Stomach (tissue), 4 donors: Measurements from ENCODE around the gene RO60.

Source experiments
- EP300 ChIP-seq: sonication (generic); formaldehyde crosslinking; IDR thresholded peaks from one replicate; pipeline ENCODE4 v1.6.1; 2017; ENCODE audit warnings: antibody characterized with exemption
- POLR2A ChIP-seq, 4 donors: fragments of 450-650 bp; IDR thresholded peaks; one replicate each; pipeline ENCODE4 v1.6.1; 2016; ENCODE audit warnings: antibody characterized with exemption in 4 of 4, control low read depth in 2 of 4, mild to moderate bottlenecking in 1 of 4, moderate library complexity in 1 of 4

- TF ChIP-seq EP300 (no peak), POLR2A (IDR thresholded peaks at IDR 0.05) (no peak)
Measured at GRCh38 chr1:193070386-193070753, 11.0 kb downstream of the RO60 start.
